HUES6 (cell line): Measurements from ENCODE around the gene UBR4.

Source experiments
- H3K27ac ChIP-seq: 2 replicates; pipeline ENCODE4 v1.7.0; 2013; ENCODE audit warnings: low read depth, mild to moderate bottlenecking, low read length, inconsistent platforms
- H3K27me3 ChIP-seq: 2 replicates; pipeline ENCODE4 v1.6.1; 2013; ENCODE audit warnings: low read length; ENCODE audit not compliant: control insufficient read depth, insufficient read depth
- H3K36me3 ChIP-seq: 2 replicates; pipeline ENCODE4 v1.6.1; 2013; ENCODE audit warnings: low read length; ENCODE audit not compliant: control insufficient read depth, insufficient read depth
- H3K4me1 ChIP-seq: 2 replicates; pipeline ENCODE4 v1.6.1; 2013; ENCODE audit warnings: low read length; ENCODE audit not compliant: control insufficient read depth, insufficient read depth
- H3K4me3 ChIP-seq: 2 replicates; pipeline ENCODE4 v1.5.1; 2013; ENCODE audit warnings: low read depth, low read length
- H3K9ac ChIP-seq: one replicate; pipeline ENCODE4 v1.6.1; 2013; ENCODE audit warnings: mild to moderate bottlenecking, low read length
- H3K9me3 ChIP-seq: 2 replicates; pipeline ENCODE4 v1.6.1; 2013; ENCODE audit warnings: low read depth, low read length; ENCODE audit not compliant: control insufficient read depth, insufficient read depth

The UBR4 gene

GRCh38 chr1:19053486-19053885 is 156.6 kb downstream of the UBR4 start:
- Histone ChIP-seq H3K4me3 (no peak overlapping the region), H3K27ac (no peak overlapping the region), H3K4me1 (peaks cover 17% of the 10 kb centered on the region; the same call in 1 of the 2 replicates), H3K36me3 (no peaks in the 10 kb centered on the region), H3K9ac (no peak overlapping the region), H3K27me3 (no peaks in the 10 kb centered on the region), H3K9me3 (no peaks in the 10 kb centered on the region)

- no peaks in the 10 kb centered on the region for H3K36me3 ChIP-seq
- H3K4me3 ChIP-seq, result no peak overlapping the region
- no peaks in the 10 kb centered on the region for H3K27me3 ChIP-seq
- no peak overlapping the region for H3K9ac ChIP-seq
- no peak overlapping the region for H3K27ac ChIP-seq
- no peaks in the 10 kb centered on the region for H3K9me3 ChIP-seq
- H3K4me1 ChIP-seq, result peaks cover 14% of the 10 kb centered on the region; the same call in 1 of the 2 replicates
Observed at GRCh38 chr1:19049798-19050197, 160.3 kb downstream of the UBR4 start.

- no peaks in the 10 kb centered on the region for H3K27me3 ChIP-seq
- no peak overlapping the region for H3K9ac ChIP-seq
- no peak overlapping the region for H3K4me3 ChIP-seq
- H3K9me3 ChIP-seq, result no peaks in the 10 kb centered on the region
- H3K4me1 ChIP-seq, result peaks cover 15% of the 10 kb centered on the region; the same call in 1 of the 2 replicates
- no peak overlapping the region for H3K27ac ChIP-seq
- no peaks in the 10 kb centered on the region for H3K36me3 ChIP-seq
Observed at GRCh38 chr1:19049128-19049768, 160.8 kb downstream of the UBR4 start.

GRCh38 chr1:19046972-19047731 is 162.9 kb downstream of the UBR4 start:
- Histone ChIP-seq H3K9me3 (no peaks in the 10 kb centered on the region), H3K27me3 (no peaks in the 10 kb centered on the region), H3K36me3 (no peaks in the 10 kb centered on the region), H3K27ac (no peak overlapping the region), H3K4me1 (peaks cover 14% of the 10 kb centered on the region; the same call in 1 of the 2 replicates), H3K4me3 (no peak overlapping the region), H3K9ac (no peak overlapping the region)

- no peak overlapping the region for H3K27ac ChIP-seq
- H3K36me3 ChIP-seq, result no peaks in the 10 kb centered on the region
- H3K9ac ChIP-seq, result no peak overlapping the region
- H3K4me1 ChIP-seq, result peaks cover 14% of the 10 kb centered on the region; the same call in 1 of the 2 replicates
- no peaks in the 10 kb centered on the region for H3K27me3 ChIP-seq
- H3K4me3 ChIP-seq, result no peak overlapping the region
- H3K9me3 ChIP-seq, result no peaks in the 10 kb centered on the region
Observed at GRCh38 chr1:19045898-19046880, 163.9 kb downstream of the UBR4 start.

GRCh38 chr1:19044975-19045831 is 164.9 kb downstream of the UBR4 start:
- no peaks in the 10 kb centered on the region for H3K27me3 ChIP-seq
- no peaks in the 10 kb centered on the region for H3K36me3 ChIP-seq
- H3K4me1 ChIP-seq, result peaks cover 14% of the 10 kb centered on the region; the same call in 1 of the 2 replicates
- H3K27ac ChIP-seq, result no peak overlapping the region
- no peaks in the 10 kb centered on the region for H3K9me3 ChIP-seq
- H3K4me3 ChIP-seq, result no peak overlapping the region
- H3K9ac ChIP-seq, result no peak overlapping the region

- Histone ChIP-seq H3K9me3 (no peaks in the 10 kb centered on the region), H3K27ac (no peak overlapping the region), H3K9ac (no peak overlapping the region), H3K27me3 (no peaks in the 10 kb centered on the region), H3K4me1 (peaks cover 14% of the 10 kb centered on the region; the same call in 1 of the 2 replicates), H3K4me3 (no peak overlapping the region), H3K36me3 (no peaks in the 10 kb centered on the region)
Observed at GRCh38 chr1:19044471-19044870, 165.6 kb downstream of the UBR4 start.

- no peak overlapping the region for H3K9ac ChIP-seq
- H3K36me3 ChIP-seq, result no peaks in the 10 kb centered on the region
- H3K27ac ChIP-seq, result no peak overlapping the region
- H3K27me3 ChIP-seq, result no peaks in the 10 kb centered on the region
- H3K4me3 ChIP-seq, result no peak overlapping the region
- no peaks in the 10 kb centered on the region for H3K9me3 ChIP-seq
- peaks cover 14% of the 10 kb centered on the region; the same call in 1 of the 2 replicates for H3K4me1 ChIP-seq
Observed at GRCh38 chr1:19043579-19044443, 166.3 kb downstream of the UBR4 start.

GRCh38 chr1:19042675-19043578 is 167.1 kb downstream of the UBR4 start:
- H3K9me3 ChIP-seq, result no peaks in the 10 kb centered on the region
- H3K9ac ChIP-seq, result no peak overlapping the region
- no peak overlapping the region for H3K4me3 ChIP-seq
- peaks cover 14% of the 10 kb centered on the region; the same call in 1 of the 2 replicates for H3K4me1 ChIP-seq
- H3K27ac ChIP-seq, result no peak overlapping the region
- no peaks in the 10 kb centered on the region for H3K36me3 ChIP-seq
- no peaks in the 10 kb centered on the region for H3K27me3 ChIP-seq
